SIG-M5 (cell line): ENCODE measurements around the gene PRELP.
"Not testable (repeated sequence)": the region's sequence is repeated elsewhere in the genome, so short reads cannot be mapped to it uniquely, and the experiment has no call there.

ENCODE experiments used
- DNase-seq: peaks from one replicate; lab custom pipeline; 2025; lab: John Stamatoyannopoulos, UW

The PRELP gene

DNA sequence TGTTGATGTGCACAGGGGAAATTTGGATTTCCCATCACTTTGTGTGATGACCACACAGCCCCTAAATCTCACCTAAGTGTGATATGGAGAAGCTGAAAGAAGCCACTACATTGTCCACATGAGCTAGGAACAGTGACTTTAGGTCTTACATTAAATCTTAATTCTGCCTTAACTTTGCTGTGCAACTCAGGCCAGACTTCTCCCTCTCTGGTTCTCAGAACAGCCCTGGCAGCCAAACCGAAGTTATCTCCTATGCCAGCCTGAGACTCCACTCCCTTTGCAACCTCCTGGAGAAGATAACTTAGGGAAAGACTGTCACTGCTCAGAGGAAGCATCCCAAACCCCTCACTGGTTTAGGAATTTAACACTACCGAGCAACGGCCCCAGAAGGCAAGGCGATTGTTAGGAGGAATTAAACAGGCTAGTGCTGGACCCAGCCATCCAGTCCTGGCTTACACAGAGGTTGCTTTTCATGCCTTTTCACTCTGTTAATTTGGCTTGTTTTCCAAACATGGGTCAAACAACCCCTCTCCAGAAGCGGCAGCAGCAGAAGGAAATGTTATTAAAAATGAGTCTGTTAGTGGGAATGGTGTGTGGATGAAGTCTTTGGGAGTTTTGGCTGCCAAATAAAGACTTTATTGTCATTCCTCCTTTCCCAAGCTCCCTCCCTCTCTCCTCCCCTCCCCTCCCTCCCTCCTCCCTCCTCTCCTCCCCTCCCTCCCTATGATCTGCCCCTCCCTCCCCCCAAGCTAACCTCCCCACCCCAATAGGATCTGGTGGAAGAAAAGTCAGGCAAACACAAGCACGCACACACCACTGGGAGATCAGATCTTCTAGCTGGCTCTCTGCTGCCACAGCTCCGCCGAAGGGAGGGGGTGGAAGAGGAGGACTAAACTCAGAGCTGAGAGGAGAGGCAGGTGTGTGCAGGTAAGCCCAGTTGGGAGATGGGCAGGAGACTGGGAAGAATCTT, at the start of gene PRELP:
Gene PRELP (plus strand): TSS at position 795 of the 970 bp plus-strand sequence. CDS start 7,379 bp downstream, outside the sequence.
- DNase-seq: no peak

DNA sequence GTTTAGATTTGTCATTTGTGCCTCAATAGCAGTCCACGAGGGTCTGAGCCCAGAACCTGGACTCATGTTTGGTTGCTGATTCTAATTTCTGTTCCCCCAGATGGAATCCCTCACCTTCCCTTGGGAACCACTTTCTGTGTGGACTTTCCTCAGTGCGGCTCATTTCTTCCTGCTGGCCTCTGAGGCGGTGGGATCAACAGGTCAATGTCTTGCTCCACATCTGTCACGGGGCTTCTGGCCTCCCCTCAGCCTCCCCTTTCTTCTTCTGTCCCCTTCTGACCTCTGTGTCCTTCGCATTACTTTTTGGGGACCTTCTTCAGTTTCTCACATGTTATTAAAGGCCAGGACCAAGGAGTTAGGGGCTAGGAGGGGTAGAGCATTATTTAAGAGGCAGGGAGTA, 49.2 kb upstream of the PRELP start:
- no peak for DNase-seq

GRCh38 chr1:203426870-203427269, 48.7 kb upstream of the PRELP start:
- DNase-seq: no peak

- no peak for DNase-seq
Observed at GRCh38 chr1:203427451-203427850, 48.2 kb upstream of the PRELP start.

DNA sequence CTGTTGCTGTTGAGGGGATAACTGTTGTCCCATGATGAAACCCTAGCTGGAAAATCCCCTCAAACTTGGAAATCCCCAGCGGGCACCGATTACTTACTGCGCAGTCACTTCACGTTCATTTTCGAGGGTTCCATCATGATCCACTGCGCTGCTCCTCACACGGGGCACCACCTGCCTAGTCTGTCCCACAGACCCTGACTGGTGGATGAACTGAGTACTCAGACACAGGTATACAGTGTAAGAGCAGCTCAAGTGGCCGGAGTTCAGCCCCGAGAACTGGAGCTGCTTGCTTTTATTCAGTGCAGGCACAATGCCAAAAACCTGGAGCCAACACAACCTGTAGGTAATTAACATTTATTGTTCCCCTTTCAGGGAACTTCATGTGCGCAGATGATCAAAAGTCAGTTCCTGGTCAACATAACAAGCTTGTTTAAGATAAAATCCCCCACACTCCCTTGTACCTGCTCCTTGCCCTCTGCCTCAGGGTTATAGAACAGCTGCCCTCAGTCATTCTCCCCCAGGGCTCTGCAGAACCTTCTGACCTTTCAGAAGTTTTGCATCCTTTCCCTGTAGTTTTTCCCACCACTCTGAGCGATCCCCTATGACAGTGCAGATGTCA, 46.5 kb upstream of the PRELP start:
- no peak for DNase-seq

DNA sequence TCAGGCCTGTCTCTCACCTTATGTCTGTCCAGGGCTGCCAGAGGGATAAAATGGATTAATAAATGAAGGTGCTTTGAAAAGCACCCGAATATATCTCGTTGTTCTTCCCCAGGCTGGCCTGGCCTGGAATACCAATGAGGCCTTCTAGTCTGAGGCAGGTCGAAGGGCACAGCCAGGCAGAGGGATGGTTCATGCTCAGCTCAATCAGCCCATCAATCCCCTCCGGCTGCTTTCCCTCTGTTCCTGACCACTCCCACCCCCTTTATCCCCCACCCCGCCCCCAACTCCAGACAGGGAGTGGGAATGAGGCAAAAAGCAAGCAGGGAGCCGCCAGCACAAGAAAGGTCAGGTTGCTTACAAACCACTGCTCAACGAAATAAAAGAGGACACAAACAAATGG, 40.0 kb upstream of the PRELP start:
- no peak for DNase-seq

GRCh38 chr1:203437696-203438315, 37.8 kb upstream of the PRELP start:
- no peak for DNase-seq

DNA sequence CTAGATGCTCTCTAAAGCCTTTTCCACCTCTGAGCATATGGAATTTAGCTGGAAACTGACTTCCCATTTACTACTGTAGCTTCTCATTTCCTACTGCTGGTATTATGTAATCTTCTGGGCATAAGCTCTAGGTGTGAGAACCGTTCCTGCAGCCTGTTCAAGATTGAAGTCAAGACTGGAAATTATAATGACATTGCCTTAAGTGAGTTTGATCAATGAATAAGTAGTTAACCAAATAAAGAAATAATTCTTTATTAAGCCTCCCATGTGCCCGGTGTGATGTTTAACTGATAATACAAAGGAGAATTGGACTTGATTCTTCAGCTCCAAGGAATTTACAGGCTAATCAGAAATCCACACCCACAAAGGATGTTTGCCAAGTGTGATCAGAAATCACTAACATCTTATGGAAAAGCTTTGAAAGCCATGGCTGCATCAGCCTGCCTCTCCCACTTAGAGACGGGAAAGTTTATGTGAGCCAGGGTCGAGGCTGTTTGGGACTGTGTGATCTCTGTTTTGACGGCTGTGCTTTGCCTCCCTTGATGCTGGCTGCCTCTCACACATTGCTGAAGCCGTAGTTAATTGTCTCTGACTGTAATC, 36.4 kb upstream of the PRELP start:
- no peak for DNase-seq

DNA sequence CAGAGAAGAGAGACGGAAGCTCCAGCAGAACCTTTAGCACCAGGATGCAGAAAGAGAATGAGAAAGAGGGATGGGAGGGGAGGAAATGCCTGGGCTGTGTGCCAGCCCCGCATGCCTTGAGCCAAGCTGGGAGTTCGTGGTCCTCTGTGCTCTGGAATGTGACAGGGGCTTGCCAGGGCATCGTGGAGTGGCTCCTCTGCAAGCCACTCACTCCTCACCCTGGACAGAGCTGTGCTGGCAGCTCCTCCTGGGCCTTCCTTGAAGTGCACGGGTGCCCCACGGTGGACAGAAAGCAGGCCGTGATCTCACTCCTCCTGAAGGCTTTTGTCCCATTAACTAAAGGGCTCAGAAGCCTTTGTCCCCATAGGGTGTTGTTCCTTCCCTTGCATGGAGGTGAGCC, 34.8 kb upstream of the PRELP start:
- DNase-seq: no peak

DNA sequence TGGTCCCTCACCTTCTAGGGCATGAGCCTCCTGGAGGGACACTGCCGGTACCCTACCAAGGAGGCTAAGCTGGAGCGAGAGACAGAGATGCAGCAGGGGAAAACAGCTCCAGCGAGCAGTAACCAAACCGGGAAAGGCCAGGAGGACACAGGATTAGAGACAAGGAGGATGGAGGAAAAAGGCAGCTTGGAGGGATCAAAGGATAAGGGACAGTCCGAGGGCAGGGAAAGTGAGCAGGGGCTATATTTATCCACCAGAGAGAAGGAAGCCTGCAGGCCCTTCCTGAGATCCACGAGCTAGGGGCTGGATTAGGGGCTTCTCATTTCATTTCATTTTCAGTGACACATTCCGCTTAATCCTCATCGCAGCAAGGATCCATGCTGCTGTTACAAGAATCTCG, 33.8 kb upstream of the PRELP start:
- no peak for DNase-seq

GRCh38 chr1:203442821-203443220, 32.8 kb upstream of the PRELP start:
- no peak for DNase-seq

GRCh38 chr1:203443296-203443695, 32.3 kb upstream of the PRELP start:
- no peak for DNase-seq

GRCh38 chr1:203444171-203444576, 31.4 kb upstream of the PRELP start:
- no peak for DNase-seq

- DNase-seq: no peak
Observed at GRCh38 chr1:203447151-203447550, 28.5 kb upstream of the PRELP start.

- DNase-seq: not testable (repeated sequence)
Observed at GRCh38 chr1:203447598-203447997, 28.0 kb upstream of the PRELP start.

DNA sequence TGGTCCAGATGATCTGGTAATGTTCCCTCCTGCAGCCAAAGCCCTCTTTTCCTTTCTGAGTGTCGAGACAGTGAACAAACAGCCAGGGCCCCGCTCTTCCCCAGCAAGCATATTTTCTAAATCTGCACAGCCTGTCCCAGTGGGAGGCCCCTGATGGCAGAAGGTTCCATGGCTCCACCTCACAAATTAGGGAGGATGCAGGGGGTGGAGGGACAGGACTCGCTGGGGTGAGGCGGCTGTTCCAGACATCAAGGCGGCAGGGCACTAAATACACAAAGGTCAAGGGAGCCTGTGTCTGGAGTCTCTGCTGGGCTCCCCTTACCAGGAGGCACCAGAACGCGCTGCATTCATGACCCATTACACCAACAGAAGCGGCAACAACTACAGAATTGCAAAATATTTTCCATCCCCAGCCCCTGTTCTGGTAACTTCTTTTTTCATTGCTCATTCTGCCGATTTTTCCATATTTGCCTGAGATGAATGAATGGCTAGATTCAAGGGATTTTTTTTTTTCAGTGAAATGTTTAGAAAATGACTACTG, 27.0 kb upstream of the PRELP start:
- DNase-seq: no peak

GRCh38 chr1:203450001-203450400, 25.6 kb upstream of the PRELP start:
- DNase-seq: no peak

GRCh38 chr1:203450479-203451149, 25.0 kb upstream of the PRELP start:
- no peak for DNase-seq

- no peak for DNase-seq
Observed at GRCh38 chr1:203451836-203452784, 23.5 kb upstream of the PRELP start.

DNA sequence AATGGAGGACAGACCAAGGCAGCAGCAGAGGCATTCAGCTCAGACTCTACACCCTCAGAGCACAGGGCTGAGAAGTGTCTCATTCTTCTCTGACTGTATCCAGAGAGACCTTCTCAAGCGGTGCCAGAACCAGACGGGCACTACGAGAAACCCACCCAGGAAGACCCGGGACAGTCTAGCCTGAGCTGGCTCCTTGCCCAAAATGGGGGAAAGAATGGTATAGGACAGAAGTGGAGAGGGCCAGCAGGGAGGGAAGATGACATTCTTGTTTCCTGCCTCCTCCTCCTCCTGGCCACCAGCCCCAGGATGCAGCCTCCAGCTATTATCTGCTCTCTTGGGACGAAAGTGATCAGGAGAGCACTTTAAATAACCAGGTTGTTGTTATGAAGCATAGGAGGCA, 22.6 kb upstream of the PRELP start:
- no peak for DNase-seq
